ENCODE measurements around the gene C11orf98.
"Not testable (repeated sequence)": the region's sequence is repeated elsewhere in the genome, so short reads cannot be mapped to it uniquely, and the experiment has no call there.

Gene C11orf98

GRCh38 chr11:62682518-62682917, 17.5 kb upstream of the C11orf98 start:
- no peak for DNase-seq (ENCODE audit: low read depth in 2 of 2)

DNA sequence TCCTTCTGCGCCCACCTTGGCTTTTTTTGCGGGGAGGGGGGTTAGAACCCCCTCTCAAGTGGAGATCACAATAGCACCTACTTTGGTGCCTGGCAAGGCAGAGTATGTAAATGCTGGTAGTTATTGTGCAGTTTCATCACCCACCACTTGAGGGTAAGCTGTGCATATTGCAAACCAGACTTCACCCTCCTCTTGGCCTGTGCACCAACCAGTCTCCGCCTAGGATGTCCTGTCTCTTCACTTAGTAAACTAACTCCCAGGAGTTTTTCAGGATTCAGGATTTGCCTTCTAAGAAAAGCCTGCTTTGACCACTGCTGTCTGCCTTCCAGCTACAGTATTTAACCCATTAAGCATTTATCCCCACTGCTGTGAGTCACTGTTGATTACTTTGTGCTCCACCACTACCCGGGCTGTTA, 15.8 kb upstream of the C11orf98 start:
- no peak for DNase-seq (ENCODE audit: low read depth in 2 of 2)

DNA sequence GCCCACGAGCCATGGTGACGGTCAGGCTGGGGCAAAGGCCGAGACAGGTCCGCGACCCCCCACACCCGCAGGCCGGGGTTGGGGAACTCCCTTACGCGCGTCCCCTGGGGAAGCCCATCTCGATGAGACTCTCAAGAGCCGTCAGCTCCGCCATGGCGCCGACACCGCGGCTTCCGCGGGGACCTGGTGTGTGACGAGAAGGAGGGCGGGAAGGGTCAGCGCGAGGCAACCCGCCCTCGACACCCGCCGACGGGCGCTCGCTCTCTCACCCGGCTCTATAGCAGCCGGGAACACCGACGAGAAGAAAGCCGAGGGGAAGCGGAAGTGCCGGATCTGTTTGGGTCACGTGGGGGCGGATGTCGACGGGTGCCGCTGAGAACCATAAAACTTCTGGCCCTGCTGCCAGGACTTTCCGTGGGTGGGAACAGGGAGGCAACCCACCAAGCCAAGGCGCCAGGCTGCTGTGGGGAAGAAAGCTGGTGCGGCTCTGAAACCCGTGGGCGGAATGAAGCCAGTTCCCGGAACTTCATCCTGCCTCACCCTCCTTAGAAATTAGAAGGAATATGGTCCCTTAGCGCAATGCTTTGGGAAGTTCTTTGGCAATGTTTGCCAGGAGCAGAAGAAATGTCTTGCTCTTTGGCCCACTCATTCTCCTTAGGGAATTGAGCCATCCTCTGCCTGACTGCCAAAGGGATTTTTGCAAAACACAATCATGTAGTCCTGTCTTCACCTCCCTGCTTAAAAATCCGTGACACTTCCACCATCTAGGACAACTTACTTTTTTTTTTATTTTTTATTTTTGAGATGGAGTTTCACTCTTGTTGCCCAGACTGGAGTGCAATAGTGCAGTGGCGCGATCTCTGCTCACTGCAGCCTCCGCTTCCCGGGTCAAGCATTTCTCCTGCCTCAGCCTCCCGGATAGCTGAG, 14.0 kb upstream of the C11orf98 start, which contains the start of gene UBXN1:
Gene UBXN1, minus strand, starts transcription at position 304 of the 927 bp plus-strand sequence. Its CDS starts 150 bp downstream, at position 154.
- peak; percentile 83 to 86 for DNase-seq (ENCODE audit: low read depth in 2 of 2)

DNA sequence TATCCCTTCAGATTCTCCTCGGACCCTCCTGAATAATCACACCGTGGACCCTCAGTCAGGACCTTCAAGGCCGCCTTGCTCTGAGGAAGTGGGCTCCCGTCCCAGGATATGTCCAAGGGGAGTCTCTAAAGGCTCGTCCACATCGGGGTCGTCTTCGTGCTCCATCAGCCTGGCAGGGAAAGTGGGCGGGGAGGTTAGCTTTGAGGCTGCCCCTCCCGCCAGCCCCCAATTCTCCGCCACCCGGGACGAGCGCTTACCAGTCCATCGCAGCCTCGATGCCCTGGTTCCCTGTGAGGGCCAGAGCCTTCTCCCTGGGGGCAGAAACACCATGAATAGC, 13.4 kb upstream of the C11orf98 start:
- no peak for DNase-seq (ENCODE audit: low read depth in 2 of 2)

GRCh38 chr11:62677714-62678113, 12.7 kb upstream of the C11orf98 start:
- DNase-seq (ENCODE audit: low read depth in 2 of 2) = no peak

DNA sequence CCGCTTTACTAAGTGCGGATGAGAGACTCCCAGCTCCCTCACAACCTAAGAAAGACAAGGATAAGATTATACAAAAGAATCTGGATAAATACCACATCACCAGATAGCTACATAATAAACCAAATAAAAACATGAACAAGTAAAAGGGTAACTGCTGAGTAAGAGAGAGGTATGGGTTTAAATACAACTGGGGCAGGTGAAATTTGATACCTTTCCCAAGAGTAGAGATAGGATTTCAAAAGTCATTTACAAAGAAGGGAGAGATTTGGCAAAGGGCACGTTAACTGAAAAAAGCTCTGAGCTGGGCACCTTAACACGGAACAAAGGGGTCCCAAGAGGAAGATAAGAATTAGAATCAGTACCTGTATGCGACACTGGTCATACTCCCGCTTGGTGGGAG, 12.1 kb upstream of the C11orf98 start:
- no peak for DNase-seq (ENCODE audit: low read depth in 2 of 2)

- DNase-seq (ENCODE audit: low read depth in 2 of 2) = no peak
Measured at GRCh38 chr11:62676698-62677097, 11.7 kb upstream of the C11orf98 start.

DNA sequence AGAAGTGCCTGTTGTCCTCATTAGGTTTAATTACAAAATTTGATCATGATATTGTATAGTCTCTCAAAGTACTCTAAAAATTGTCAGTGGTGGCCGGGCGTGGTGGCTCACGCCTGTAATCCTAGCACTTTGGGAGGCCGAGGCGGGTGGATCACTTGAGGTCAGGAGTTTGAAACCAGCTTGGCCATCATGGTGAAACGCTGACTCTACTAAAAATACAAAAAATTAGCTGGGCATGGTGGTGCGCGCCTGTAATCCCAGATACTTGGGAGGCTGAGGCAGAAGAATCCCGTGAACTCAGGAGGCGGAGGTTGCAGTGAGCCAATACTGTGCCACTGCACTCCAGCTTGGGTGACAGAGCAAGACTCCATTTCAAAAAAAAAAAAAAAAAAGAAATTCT, 10.4 kb upstream of the C11orf98 start:
- not testable (repeated sequence) for DNase-seq (ENCODE audit: low read depth in 2 of 2)

DNA sequence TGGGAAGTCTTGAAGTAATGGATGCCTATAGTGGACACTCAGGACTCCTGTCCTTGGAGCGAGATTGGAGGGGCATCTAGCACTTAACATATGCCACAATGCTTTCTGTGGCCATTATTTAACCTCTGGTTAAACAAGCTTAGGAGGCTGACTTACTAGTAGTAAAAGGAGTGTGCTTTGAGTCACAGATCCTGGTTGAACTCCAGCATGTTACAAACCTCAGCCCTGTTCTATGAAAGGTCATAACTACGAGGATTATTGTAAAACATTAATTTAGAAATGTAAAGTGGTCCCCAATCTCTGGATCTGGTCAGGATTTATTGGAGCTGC, 8.2 kb upstream of the C11orf98 start:
- DNase-seq (ENCODE audit: low read depth in 2 of 2) = no peak

GRCh38 chr11:62671608-62672389, 6.8 kb upstream of the C11orf98 start, which contains the start of the genes LBHD1 and UQCC3:
TSS of gene LBHD1 (minus strand) at chr11:62672267. CDS start at chr11:62670031, 2,236 bp downstream.
TSS of gene UQCC3 (plus strand) at chr11:62671673. CDS start at chr11:62671746, 73 bp downstream.
- peak; percentile 60 to 66 for DNase-seq (ENCODE audit: low read depth in 2 of 2)

DNA sequence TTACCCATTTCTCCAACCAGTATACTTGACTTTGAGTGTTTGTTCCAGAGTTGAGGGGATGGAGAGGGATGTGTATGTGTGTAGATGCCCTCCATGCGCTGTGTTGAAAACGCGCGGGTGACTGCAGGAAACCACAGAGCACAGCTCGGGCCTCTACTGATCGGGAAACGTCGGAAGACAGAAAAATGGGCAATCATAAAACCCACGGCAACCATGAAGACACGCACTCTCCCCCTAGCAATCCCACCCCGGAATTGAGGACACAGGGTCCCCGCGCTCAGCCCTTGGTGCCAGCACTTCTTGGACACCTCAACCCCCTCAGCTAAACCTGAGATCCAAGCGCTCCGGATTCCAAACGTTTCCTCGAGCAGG, 6.2 kb upstream of the C11orf98 start:
- DNase-seq (ENCODE audit: low read depth in 2 of 2) = no peak

GRCh38 chr11:62669420-62670161, 4.6 kb upstream of the C11orf98 start:
- DNase-seq (ENCODE audit: low read depth in 2 of 2) = no peak

- no peak for DNase-seq (ENCODE audit: low read depth in 2 of 2)
Measured at GRCh38 chr11:62667460-62667859, 2.5 kb upstream of the C11orf98 start.

DNA sequence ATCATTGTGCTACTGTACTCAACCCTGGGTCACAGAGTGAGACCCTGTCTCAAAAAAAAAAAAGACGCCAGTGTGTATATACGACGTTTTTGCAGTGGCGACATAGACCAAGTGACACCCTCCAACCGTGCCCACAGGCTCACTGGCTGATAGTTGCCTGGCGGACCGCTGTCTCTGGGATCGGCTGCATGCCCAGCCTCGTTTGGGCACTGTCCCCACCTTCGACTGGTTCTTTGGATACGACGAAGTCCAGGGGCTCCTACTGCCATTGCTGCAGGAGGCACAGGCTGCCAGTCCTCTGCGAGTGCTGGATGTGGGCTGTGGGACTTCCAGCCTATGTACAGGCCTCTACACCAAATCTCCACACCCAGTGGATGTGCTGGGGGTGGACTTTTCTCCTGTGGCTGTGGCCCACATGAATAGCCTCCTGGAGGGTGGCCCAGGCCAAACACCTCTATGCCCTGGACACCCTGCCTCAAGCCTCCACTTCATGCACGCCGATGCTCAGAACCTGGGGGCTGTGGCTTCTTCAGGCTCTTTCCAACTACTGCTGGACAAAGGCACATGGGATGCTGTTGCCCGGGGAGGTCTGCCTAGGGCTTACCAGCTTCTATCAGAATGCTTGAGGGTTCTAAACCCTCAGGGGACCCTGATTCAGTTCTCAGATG, 1.4 kb upstream of the C11orf98 start:
- no peak for DNase-seq (ENCODE audit: low read depth in 2 of 2)

DNA sequence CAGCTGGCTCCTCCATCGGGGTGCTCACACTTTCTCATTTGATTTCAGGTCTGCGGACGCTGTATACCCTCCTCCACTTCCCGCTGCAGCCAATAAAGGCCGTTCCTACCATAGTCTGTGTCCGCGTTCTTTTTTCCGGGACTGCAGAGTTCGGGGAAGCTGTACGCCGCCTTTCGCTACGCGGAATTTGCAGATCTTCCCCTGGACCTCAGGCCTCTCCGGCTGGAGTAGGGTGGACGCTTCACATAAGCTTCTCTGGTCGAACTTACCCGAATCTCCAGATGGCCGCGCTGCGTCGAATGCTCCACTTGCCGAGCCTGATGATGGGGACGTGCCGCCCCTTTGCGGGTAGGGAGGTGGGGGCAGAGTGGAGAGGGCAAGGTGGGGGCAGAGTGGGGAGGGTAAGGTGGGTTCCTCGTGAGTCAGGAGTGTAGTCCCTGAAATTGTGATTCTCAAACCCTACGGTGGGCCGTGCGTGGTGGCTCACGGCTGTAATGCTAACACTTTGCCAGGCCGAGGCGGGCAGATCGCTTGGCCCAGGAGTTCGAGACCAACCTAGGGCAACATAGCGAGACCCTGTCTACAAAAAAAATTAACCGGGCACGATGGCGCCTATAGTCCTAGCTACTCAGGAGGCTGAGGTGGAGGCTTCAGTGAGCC, 719 bp upstream of the C11orf98 start:
- peak in 1 of 2 donors; percentile 53 for DNase-seq (ENCODE audit: low read depth in 2 of 2)

- peak in 1 of 2 donors; percentile 42 for DNase-seq (ENCODE audit: low read depth in 2 of 2)
Measured at GRCh38 chr11:62664405-62665074, 470 bp downstream of the C11orf98 start.

DNA sequence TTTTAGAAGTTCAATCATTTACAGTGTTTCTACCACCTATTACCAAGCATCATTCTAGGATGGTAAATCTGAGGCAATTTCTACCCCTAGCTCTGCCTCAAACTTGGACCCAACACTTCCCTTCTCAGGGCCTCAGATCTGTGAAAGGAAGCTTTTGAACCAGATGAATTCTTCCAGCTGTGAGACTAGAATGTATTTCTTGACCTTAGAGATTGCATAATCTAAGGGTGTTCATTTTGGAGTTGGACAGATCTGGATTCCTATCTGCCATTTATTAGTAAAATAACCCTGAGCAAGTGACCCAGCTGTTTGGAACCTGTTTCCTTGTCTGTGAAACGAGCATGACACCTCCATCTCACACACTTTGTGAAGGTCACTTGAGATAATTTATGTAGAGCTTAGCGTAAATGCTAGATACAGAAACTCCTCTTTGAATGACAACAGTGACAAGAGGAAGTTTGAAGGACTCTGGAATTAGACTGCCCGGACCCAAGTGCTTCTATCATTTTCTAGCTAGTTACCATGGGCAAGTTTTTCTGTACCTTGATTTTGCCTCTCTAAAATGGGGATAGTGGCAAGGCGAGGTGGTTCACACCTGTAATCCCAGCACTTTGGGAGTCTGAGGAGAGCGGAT, 8.1 kb downstream of the C11orf98 start:
- DNase-seq (ENCODE audit: low read depth in 2 of 2) = no peak

DNA sequence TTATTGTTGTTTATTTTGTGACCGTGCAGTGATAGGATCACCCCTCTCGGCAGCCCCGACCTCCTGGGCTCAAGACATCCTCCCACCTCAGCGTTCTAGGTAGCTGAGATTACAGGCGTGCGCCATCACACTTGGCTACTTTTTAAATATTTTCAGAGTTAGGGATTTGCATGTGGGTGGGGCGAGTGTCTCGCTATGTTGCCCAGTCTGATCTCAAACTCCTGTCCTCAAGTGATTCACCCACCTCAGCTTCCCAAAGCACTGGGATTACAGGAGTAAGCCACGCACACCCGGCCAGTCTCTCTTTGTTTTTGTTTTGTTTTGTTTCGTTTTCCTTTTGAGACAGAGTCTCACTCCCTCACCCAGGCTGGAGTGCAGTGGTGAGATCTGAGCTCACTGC, 10.7 kb downstream of the C11orf98 start:
- no peak for DNase-seq (ENCODE audit: low read depth in 2 of 2)

DNA sequence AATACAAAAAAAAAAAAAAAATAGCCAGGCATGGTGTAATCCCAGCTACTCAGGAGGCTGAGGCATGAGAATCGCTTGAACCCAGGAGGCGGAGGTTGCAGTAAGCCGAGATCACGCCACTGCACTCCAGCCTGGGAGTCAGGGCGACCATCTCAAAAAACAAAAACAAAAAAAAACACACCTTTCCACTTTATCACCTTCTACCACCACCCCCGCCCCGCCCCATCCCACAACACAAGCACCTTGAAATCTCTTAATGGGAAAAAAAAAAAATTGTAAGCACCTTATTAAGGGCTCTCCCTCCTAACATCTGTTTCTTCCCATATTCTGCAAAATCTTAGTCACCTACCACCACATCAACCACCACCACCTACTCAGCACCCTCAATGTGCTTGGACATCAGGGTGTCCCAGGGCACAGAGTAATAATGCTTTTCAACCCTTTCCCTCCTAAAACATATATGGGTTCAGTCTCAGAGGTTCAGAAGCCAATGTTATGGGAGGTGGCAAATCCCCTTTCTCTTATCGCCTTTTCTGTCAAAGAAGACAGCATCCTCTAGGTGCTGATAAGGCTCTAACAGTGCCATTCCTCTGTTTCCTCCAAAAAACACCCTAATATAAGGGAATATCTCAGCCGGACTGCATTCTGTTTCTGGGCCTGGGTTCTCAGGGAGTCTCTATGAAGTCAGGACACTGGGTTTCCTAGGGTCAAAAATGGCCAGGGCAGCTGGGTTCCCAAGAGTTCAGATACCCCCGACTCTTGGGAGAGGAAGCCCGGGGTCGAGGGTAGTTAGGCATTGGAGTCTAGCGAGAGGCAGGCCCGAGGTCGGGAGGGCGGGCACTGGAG, 12.6 kb downstream of the C11orf98 start:
- no peak for DNase-seq (ENCODE audit: low read depth in 2 of 2)

Data from stimulated activated CD8-positive, alpha-beta memory T cell treated with anti-CD3 and anti-CD28 coated beads, Interleukin-15, amount 100 ng/mL, for 48 hours (primary cell).